Caki2 (cell line): Measurements from ENCODE around the gene SLC9A1. TPM values are rescaled to one million over a fixed set of nuclear protein-coding genes. Genes with fewer than 3 reads are reported as not detected.

ENCODE experiments used
- DNase-seq: peaks from one replicate; pipeline ENCODE4 v3.0.0-alpha.2; 2015; ENCODE audit warnings: low read depth
- in situ Hi-C: cut with HindIII; loops from 2 replicates; pipeline ENCODE4 v1.10.0; 2016; ENCODE audit warnings: low sequenced_read_pairs, low pct_unique_long_range_greater_than_20kb, mixed read lengths
- total RNA-seq: library from RNA; depleted of rRNA; stranded (reverse); fragments of >200 nt; shearing (Covaris generic); gene quantifications from 2 replicates; pipeline ENCODE4 v1.2.3, GENCODE V29; 2014; ENCODE audit warnings: low replicate concordance; rRNA removed

Gene SLC9A1
- total RNA-seq, 1 experiment from 2014 or later, result 4.3 TPM

- no peak for DNase-seq
- in situ Hi-C loops, result no loop called here
Measured at GRCh38 chr1:27058966-27059669, 95.8 kb downstream of the SLC9A1 start.

GRCh38 chr1:27057801-27058625 is 96.9 kb downstream of the SLC9A1 start:
- in situ Hi-C loops, result no loop called here

GRCh38 chr1:27057389-27057788 is 97.5 kb downstream of the SLC9A1 start:
- in situ Hi-C loops, result no loop called here
- DNase-seq, result no peak

More at GRCh38 chr1:27057801-27058625, 96.9 kb downstream of the SLC9A1 start:
- no peak for DNase-seq

GRCh38 chr1:27053977-27054753 is 100.8 kb downstream of the SLC9A1 start:
- no peak for DNase-seq
- in situ Hi-C loops, result no loop called here

DNA sequence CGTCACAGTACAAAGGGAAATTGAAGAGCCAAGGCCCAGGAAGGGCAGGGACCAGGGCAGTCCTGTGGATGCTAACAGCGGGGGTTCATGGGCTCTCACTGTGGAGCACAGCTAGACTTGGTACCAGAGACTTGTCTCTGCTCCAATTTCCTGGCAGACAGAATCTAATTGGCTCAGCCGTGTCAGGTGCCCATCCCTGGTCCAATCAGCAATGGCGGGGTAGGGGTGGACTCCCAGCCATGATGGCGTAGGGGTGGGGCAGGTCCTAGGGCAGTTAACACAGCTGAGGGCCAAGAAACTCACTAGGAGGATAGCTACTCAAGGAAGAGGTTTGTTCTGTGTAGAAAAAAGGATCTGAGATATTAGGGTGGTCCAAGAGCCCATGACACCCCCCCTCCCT is 102.4 kb downstream of the SLC9A1 start:
- in situ Hi-C loops, result no loop called here
- no peak for DNase-seq

- in situ Hi-C loops, result no loop called here
- no peak for DNase-seq
Measured at GRCh38 chr1:27049607-27050006, 105.3 kb downstream of the SLC9A1 start.

GRCh38 chr1:27049100-27049499 is 105.8 kb downstream of the SLC9A1 start:
- in situ Hi-C loops, result no loop called here
- no peak for DNase-seq

Other genes with a start within 250 kb of the SLC9A1 start
- not detected in 2 replicates for gene NR0B2, start 241.2 kb downstream of the SLC9A1 start, total RNA-seq
- 36.2 and 41.3 TPM in 2 replicates for gene NUDC, start 233.4 kb downstream of the SLC9A1 start, total RNA-seq
- gene KDF1, start 194.7 kb downstream of the SLC9A1 start, total RNA-seq, result 0.61 and 0.96 TPM in 2 replicates
- 177 and 245 TPM in 2 replicates for gene TRNP1, start 161.4 kb downstream of the SLC9A1 start, total RNA-seq
- gene TENT5B, start 142.3 kb downstream of the SLC9A1 start, total RNA-seq, result 5.2 and 7.7 TPM in 2 replicates
- gene WDTC1, start 79.5 kb upstream of the SLC9A1 start, total RNA-seq, result 7.0 and 11.6 TPM in 2 replicates
- 34.8 and 36.0 TPM in 2 replicates for gene TMEM222, start 167.0 kb upstream of the SLC9A1 start, total RNA-seq
- gene SYTL1, start 186.9 kb upstream of the SLC9A1 start, total RNA-seq, result 39.3 and 46.3 TPM in 2 replicates
- gene MAP3K6, start 211.8 kb upstream of the SLC9A1 start, total RNA-seq, result 15.2 and 18.8 TPM in 2 replicates
- gene FCN3, start 219.7 kb upstream of the SLC9A1 start, total RNA-seq, result not detected in 2 replicates
- gene CD164L2, start 228.2 kb upstream of the SLC9A1 start, total RNA-seq, result not detected in 2 replicates
- gene GPR3, start 237.5 kb upstream of the SLC9A1 start, total RNA-seq, result 1.7 TPM in 1 of 2 replicates, not detected in the other